ENCODE measurements around the gene GRAP2. TPM values are rescaled to one million over a fixed set of nuclear protein-coding genes. Genes with fewer than 3 reads are reported as not detected.
"Not testable (repeated sequence)": the region's sequence is repeated elsewhere in the genome, so short reads cannot be mapped to it uniquely, and the experiment has no call there.

Gene GRAP2
- total RNA-seq, 1 donor from 2014 or later, result not detected

DNA sequence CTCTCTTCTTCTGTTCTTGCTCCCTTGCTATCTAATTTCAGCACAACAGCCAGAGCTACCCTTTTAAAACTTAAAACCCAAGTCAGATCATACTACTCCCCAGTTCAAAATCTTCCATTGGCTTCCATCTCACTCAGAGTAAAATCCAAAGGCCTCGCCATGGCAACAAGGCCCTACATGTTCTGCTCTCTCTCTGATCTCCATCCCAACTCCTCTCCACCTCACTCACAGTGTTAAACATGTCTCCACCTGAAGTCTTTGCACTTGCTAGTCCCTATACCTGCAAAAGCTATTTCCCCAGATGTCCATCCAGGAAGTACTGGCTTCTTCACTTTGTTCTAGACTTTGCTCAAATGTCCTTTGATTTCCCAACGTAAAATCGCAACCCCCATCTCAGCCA is 3.0 kb upstream of the GRAP2 start:
- no peak for DNase-seq (ENCODE audit: low read depth)

DNA sequence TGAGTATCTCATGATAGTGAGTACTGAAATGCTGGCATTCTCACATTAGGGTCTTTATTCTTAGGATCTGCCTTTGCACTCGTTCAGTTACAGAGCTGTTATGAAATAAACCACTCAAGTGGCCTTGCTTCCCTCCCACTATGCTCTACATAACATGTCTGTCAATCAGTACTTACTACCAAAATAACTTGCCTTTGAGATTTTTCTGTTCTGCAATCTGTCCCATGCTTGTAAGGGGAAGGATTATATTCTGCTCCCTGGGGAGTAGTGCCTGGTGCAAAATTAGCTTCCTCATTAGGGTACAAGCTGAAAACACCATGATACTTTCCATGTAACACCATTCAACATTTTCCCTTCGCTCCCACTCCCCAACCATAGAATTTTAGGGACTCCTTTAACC is 1.9 kb upstream of the GRAP2 start:
- no peak for DNase-seq (ENCODE audit: low read depth)

GRCh38 chr22:39901565-39902146 is 772 bp downstream of the GRAP2 start:
- DNase-seq (ENCODE audit: low read depth), result no peak

GRCh38 chr22:39904024-39904423 is 3.1 kb downstream of the GRAP2 start:
- DNase-seq (ENCODE audit: low read depth), result not testable (repeated sequence)

DNA sequence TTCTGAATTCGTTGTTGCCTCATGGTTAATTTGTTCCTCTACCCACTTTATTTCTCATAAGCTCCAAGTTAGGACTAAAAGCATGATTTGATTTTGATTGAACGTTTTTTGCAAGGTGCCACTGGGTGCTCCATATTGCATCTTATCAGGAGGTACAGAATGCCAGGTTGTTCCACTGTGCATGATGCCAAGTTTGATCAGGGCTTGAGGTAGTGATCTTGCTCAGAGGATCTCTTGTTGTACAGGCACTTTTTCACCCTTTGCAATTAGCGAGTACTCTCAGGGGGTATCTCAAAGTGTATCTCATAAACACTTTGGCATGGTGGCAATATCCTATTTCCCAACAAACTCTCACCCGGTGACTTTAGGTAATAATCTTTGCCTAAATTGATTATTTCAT is 4.0 kb downstream of the GRAP2 start:
- DNase-seq (ENCODE audit: low read depth), result no peak

DNA sequence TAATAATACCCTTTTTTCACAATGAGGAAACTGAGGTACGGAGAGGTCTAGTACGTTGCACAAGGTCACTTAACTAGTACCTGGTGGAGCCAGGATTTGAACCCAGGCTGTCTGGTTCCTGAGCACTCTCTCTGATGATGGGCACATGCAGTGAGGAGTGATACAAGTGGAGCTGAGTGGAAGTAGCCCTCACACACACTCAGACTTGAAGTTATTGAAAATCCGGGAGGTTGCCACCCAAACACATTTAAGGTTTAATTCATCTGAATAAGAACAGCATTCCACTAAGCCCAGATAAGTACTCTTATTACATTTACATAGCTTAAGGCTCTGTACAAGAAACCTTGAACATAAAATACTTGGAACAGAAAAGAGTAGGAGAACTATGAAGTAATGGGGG is 4.8 kb downstream of the GRAP2 start:
- no peak for DNase-seq (ENCODE audit: low read depth)

- DNase-seq (ENCODE audit: low read depth), result no peak
These were observed 5.3 kb downstream of the GRAP2 start for GRCh38 chr22:39906207-39906606.

GRCh38 chr22:39907047-39907446 is 6.2 kb downstream of the GRAP2 start:
- no peak for DNase-seq (ENCODE audit: low read depth)

DNA sequence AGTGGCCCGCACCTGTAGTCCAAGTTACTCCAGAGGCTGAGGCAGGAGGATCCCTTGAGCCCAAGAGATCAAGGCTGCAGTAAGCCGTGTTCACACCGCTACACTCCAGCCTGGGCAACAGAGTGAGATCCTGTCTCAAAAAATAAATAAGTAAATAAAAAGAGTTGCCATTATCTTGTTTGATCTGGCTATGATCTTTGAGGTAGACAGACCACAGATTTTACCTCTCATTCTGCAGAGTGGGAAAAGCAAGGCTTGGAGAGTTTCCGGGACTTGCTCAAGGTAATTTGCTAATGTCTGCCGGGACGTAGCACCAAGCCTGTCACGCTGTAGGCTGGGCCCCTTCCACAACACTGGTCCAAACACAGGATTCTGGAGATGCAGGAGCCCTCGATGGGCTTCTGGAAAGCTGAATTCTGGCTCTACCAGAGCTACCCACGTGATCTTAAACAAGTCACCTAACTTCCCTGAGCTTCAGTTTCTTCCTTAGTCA is 6.8 kb downstream of the GRAP2 start:
- no peak for DNase-seq (ENCODE audit: low read depth)

- DNase-seq (ENCODE audit: low read depth), result no peak
These were observed 7.3 kb downstream of the GRAP2 start for GRCh38 chr22:39908136-39908535.

DNA sequence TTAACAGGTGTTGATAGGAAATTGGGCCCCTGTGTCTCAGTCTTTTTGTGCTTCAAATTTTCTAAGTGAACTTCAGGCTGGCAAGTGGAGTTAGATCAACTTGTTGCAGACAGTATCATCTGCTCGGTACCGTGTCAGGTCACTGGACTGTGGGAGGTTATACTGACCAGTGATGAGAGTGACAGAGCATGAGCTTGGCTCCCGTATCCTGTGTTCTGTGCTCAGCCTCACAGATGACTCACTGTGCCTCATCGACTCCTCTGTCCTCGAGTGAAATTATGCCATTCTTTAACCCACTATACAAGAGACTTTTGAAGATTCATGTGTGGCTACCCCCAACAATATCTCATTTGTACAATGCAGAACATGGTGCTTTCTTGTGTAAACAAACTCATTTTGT is 7.9 kb downstream of the GRAP2 start:
- peak; percentile 30 for DNase-seq (ENCODE audit: low read depth)

DNA sequence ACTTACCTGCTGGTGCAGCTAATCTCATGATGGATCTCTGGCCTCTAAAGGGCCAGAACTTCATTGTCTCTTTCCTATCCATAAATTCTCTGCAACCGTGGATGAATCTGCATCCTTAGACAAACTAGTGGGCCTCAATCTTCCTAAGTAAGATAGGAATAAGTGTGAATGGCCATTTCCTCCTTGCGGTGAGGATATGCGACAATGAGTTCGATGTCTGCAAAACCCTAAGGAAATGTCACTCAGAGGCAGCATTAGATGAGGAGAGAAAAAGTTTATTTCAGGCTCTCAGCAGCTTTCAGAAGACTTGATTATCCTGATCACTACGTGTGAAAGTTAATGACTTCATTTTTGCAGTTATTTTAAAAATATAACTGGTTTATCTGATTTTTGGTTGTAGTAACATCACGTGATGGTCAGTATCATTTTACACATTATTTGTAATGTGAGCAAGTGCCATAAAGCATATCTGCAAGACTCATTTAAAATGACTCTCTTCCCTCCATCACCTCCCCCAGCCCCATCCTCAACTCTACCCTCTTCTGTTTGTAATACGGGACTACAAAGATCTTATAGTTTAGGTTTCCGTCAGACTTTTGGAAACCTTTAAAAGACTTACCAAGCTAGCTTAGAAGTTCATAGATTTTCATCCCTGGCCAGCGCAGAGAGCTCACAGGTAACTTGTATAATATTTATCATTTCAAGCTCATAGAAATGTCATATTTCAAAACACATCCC is 10.2 kb downstream of the GRAP2 start:
- DNase-seq (ENCODE audit: low read depth), result no peak

DNA sequence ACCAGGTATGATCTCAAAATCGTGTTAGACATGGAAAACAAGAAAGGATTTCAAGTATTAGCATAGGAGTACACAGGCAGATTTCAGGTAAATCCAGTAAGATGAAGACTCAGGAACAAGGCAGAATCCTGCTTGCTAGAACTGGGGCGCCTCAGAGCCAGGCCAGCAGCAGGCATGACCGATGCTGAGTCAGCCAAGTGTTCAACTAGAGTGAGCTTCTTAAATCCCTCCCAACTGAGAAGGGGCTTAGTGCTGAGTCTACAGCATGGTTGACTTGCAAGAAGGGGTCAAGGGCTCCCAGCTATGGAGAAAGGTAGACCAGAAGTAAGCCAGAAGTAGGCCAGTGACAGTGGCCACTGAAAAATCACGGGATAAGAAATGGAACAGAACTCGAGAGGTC is 12.4 kb downstream of the GRAP2 start:
- no peak for DNase-seq (ENCODE audit: low read depth)

DNA sequence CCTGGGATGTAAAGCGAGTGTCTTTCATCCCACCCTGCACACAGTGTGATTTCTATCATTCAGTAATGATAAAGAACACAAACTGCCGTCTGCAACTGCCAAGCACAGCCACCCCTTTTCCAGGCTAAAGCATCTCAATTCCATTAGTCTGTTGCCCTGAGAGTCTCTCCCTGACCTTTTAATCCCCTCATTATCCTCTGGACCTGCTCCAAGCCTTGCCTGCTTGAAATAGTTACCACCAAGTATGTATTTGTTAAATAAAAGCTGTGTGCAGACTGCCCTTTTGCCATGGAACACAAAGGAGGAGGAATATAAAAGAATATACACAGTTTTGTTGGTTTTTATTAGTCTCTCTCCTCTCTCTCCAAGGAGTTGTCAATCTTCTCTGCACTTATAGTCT is 13.0 kb downstream of the GRAP2 start:
- no peak for DNase-seq (ENCODE audit: low read depth)

DNA sequence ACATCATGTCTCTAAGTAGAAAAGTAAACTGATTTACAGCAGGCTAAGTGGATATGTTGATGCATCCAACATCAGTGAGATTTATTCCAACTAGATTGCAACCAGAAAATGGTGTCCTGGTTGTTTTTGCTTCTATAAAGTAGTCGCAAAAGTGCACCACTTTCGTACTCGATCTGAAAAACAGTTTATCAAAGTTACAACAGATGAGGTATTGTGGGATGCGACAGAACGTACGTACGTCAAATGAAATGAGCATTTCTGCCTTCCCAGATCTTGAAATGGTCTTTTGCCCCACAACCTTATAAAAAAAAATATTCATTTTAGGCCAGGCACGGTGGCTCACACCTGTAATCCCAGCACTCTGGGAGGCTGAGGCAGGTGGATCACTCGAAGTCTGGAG is 13.7 kb downstream of the GRAP2 start:
- DNase-seq (ENCODE audit: low read depth), result no peak

DNA sequence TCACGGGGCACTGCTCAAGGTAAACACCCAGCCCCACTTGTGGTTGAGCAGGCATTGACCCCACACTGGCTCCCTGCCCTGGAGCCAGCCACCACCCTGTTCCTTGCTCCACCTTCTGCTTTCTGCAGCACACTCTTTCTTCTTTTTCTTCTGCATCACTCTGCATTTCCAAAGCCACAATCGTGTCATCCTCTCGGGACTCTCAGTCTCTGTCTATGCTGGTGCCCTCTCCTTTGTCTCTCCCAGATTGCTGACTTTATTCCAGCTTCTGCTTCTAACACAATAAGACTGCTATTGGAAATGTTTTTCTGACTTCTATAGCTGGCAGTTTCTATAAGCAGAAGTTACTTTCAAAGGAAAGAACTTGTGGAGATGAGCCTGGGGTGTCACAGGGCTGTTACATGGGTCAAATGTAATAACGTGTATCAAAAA is 14.4 kb downstream of the GRAP2 start:
- DNase-seq (ENCODE audit: low read depth), result peak; percentile 36

- DNase-seq (ENCODE audit: low read depth), result no peak
These were observed 15.6 kb downstream of the GRAP2 start for GRCh38 chr22:39916496-39916895.

- DNase-seq (ENCODE audit: low read depth), result no peak
These were observed 16.3 kb downstream of the GRAP2 start for GRCh38 chr22:39917197-39917643.

GRCh38 chr22:39917776-39918495 is 17.1 kb downstream of the GRAP2 start:
- DNase-seq (ENCODE audit: low read depth), result no peak

- DNase-seq (ENCODE audit: low read depth), result no peak
These were observed 19.4 kb downstream of the GRAP2 start for GRCh38 chr22:39920134-39920743.

DNA sequence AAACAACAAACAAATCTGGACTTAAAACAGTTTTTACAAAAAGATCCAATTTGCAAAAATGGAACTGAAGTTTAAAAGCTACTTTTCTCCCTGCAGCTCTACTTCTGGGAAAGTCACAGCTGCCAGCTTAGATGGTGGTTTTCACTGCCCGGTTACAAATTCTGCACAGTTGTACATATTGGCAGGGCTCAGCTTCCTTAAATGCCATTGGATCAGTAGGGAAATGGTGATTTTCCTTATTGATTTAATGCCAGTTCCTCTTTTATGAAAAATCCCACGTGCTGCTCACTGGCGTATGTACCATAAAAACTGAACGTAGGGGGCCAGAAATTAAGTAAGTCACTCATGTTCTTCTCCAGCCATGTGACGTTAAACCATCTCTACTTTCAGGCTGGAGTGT is 22.8 kb downstream of the GRAP2 start:
- DNase-seq (ENCODE audit: low read depth), result no peak

DNA sequence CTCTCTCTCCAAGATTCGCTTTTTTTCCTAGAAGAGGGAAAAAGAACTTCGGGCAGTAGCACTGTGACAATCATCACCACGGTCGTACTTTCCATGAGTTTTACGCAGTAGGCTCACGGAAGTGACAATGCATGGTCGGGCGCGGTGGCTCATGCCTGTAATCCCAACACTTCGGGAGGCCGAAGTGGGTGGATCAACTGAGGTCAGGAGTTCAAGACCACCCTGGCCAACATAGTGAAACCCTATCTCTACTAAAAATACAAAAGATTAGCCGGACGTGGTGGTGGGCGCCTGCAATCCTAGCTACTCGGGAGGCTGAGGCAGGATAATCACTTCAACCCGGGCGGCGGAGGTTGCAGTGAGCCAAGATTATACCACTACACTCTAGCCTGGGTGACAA is 23.4 kb downstream of the GRAP2 start:
- no peak for DNase-seq (ENCODE audit: low read depth)
